Activated CD4-positive, alpha-beta T cell treated with anti-CD3 and anti-CD28 coated beads, Interleukin-2, amount 50 U/mL, for 4 hours (primary cell): ENCODE results near the gene CHRNA7.
"Not testable (repeated sequence)": the region's sequence is repeated elsewhere in the genome, so short reads cannot be mapped to it uniquely, and the experiment has no call there.

Source experiments
- DNase-seq, 2 experiments: peaks; one replicate each; pipeline ENCODE4 v3.0.0-alpha.2; 2020

CHRNA7 gene

GRCh38 chr15:32122013-32122412, 91.7 kb downstream of the CHRNA7 start:
- DNase-seq, result no peak

GRCh38 chr15:32123473-32123872, 93.2 kb downstream of the CHRNA7 start:
- no peak for DNase-seq

GRCh38 chr15:32124726-32125125, 94.4 kb downstream of the CHRNA7 start:
- no peak for DNase-seq

- DNase-seq, result no peak
Observed at GRCh38 chr15:32125595-32125994, 95.3 kb downstream of the CHRNA7 start.

GRCh38 chr15:32129815-32130214, 99.5 kb downstream of the CHRNA7 start:
- no peak for DNase-seq

- DNase-seq, result no peak
Observed at GRCh38 chr15:32130823-32131222, 100.5 kb downstream of the CHRNA7 start.

GRCh38 chr15:32131803-32132202, 101.5 kb downstream of the CHRNA7 start:
- DNase-seq, result no peak

GRCh38 chr15:32132859-32133258, 102.5 kb downstream of the CHRNA7 start:
- no peak for DNase-seq

GRCh38 chr15:32134842-32135241, 104.5 kb downstream of the CHRNA7 start:
- DNase-seq, result no peak

GRCh38 chr15:32135335-32135734, 105.0 kb downstream of the CHRNA7 start:
- no peak for DNase-seq

GRCh38 chr15:32145512-32145911, 115.2 kb downstream of the CHRNA7 start:
- not testable (repeated sequence) for DNase-seq

GRCh38 chr15:32148833-32149555, 118.7 kb downstream of the CHRNA7 start:
- no peak for DNase-seq

- DNase-seq, result no peak
Observed at GRCh38 chr15:32152574-32152973, 122.3 kb downstream of the CHRNA7 start.

GRCh38 chr15:32153868-32154623, 123.7 kb downstream of the CHRNA7 start:
- DNase-seq, result not testable (repeated sequence)

GRCh38 chr15:32162143-32162542, 131.8 kb downstream of the CHRNA7 start:
- not testable (repeated sequence) for DNase-seq

- not testable (repeated sequence) for DNase-seq
Observed at GRCh38 chr15:32164065-32164464, 133.8 kb downstream of the CHRNA7 start.

GRCh38 chr15:32164747-32165146, 134.4 kb downstream of the CHRNA7 start:
- DNase-seq, result not testable (repeated sequence)

- DNase-seq, result not testable (repeated sequence)
Observed at GRCh38 chr15:32165775-32166174, 135.5 kb downstream of the CHRNA7 start.

GRCh38 chr15:32166270-32166669, 136.0 kb downstream of the CHRNA7 start:
- not testable (repeated sequence) for DNase-seq

- not testable (repeated sequence) for DNase-seq
Observed at GRCh38 chr15:32167913-32168312, 137.6 kb downstream of the CHRNA7 start.

GRCh38 chr15:32180579-32180978, 150.3 kb downstream of the CHRNA7 start:
- DNase-seq, result not testable (repeated sequence)

GRCh38 chr15:32193780-32194179, 163.5 kb downstream of the CHRNA7 start:
- not testable (repeated sequence) for DNase-seq

- DNase-seq, result not testable (repeated sequence)
Observed at GRCh38 chr15:32196206-32196605, 165.9 kb downstream of the CHRNA7 start.

GRCh38 chr15:32198938-32199337, 168.6 kb downstream of the CHRNA7 start:
- DNase-seq, result not testable (repeated sequence)
